IPS-15b (cell line): ENCODE measurements around the gene MEG3.

ENCODE experiments used
- H3K27me3 ChIP-seq: one replicate; pipeline ENCODE4 v1.6.1; 2013; ENCODE audit warnings: low read length; ENCODE audit not compliant: control insufficient read depth, insufficient read depth
- H3K36me3 ChIP-seq: one replicate; pipeline ENCODE4 v1.6.1; 2013; ENCODE audit warnings: low read length; ENCODE audit not compliant: control insufficient read depth, insufficient read depth
- H3K4me1 ChIP-seq: one replicate; pipeline ENCODE4 v1.6.1; 2013; ENCODE audit warnings: mild to moderate bottlenecking, low read length; ENCODE audit not compliant: control insufficient read depth, insufficient read depth
- H3K4me3 ChIP-seq: one replicate; pipeline ENCODE4 v1.5.1; 2013; ENCODE audit warnings: low read depth, low read length
- H3K9ac ChIP-seq: one replicate; pipeline ENCODE4 v1.6.1; 2013; ENCODE audit warnings: low read depth, mild to moderate bottlenecking, low read length
- H3K9me3 ChIP-seq: one replicate; pipeline ENCODE4 v1.6.1; 2013; ENCODE audit warnings: mild to moderate bottlenecking, low read length; ENCODE audit not compliant: control insufficient read depth, insufficient read depth

The MEG3 gene

DNA sequence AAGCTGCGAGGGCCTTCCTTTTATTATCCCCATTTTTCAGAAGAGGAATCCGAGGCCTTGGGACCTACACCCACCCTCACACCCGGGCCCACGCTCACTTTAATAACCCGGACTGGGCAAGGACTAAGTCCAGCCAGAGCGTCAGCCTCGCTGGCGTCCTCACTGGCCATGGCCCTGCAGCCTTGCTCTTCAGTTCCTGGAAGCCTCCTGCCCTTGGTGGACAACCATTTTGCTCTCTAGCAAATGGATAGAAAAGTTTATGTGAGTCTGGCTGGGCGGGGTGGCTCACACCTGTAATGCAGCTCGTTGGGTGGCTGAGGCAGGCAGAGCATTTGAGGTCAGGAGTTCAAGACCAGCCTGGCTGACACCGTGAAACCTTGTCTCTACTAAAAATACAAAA lies 67.8 kb downstream of the MEG3 start:
- Histone ChIP-seq H3K4me3 (no peak overlapping the region), H3K4me1 (no peaks in the 10 kb centered on the region), H3K9ac (no peak overlapping the region), H3K9me3 (no peaks in the 10 kb centered on the region), H3K27me3 (no peaks in the 10 kb centered on the region), H3K36me3 (no peaks in the 10 kb centered on the region)

DNA sequence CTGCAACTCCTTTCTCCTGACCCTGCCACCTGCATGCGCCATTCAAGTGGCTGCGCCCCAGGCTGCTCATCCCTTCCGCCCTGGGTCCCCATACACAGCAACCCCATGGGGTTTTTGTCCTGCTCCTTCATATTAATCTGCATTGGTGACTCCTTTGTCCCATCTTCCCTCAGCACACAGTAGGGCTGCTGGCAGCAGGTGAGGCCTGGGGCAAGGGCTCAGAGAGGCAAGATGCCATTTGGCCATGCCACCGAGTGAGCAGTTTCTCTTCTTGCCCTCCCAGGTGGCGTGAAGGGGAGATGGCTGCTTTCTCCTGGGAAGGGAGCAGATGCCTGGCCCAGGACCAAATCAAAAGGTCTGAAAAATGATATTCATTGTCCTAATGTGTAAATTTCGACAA lies 68.5 kb downstream of the MEG3 start:
- Histone ChIP-seq H3K27me3 (peaks cover 3% of the 10 kb centered on the region), H3K36me3 (no peaks in the 10 kb centered on the region), H3K9ac (no peak overlapping the region), H3K4me3 (no peak overlapping the region), H3K4me1 (no peaks in the 10 kb centered on the region), H3K9me3 (no peaks in the 10 kb centered on the region)

DNA sequence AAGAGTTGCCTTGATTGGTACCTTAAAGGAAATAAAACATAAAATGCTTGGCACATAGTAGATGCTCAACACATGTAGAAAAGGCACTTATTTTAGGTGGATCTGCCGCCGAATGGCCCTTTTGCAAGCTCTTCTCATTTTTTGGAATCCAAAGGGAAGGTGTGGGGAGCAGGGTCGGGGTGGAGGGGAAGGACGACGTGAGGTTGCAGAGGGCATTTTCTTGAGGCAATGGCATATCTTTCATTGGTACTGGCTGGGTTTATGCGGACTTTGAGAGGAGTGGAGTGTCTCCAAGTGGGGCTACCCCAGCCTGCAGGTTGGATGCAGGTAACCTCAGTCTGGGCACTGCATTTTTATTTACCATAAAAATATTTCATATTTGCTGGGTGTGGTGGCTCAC lies 69.5 kb downstream of the MEG3 start:
- Histone ChIP-seq H3K4me1 (peaks cover 3% of the 10 kb centered on the region), H3K4me3 (no peak overlapping the region), H3K36me3 (no peaks in the 10 kb centered on the region), H3K9ac (no peak overlapping the region), H3K27me3 (peaks cover 9% of the 10 kb centered on the region), H3K9me3 (no peaks in the 10 kb centered on the region)

DNA sequence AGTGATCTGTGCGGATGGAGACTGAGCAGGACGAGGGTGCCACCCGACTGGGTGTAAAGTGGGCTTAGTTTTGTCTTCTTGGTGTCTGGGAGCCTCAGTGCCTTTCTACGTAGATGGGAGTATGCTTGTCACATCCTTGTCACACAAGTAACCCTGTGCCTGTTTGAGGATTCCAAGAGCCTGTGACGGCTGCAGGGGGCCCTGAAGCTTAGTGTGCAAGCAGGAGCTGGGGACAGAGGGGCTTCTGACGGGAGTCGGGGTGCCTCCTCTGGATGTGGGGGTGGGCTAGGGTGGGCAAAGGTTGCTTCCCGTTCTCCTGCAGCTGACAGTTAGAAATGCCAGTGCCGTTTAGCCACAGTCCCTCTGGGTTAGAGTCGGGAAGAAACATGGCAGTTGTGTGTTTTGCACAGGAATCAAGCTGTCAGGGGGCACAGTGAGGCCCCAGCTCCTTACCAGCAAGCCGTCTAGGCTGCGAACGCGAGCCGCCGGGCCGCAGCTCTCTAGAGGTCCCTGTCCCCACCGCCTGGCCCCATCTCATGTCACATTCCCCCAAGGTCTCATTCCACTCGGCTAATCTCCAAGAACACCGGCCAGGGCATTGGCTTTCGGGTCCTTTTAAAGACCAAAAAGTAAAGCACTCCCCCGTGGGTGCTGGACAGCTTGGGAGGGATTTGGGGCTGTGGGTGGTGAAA lies 70.6 kb downstream of the MEG3 start:
- Histone ChIP-seq H3K36me3 (no peaks in the 10 kb centered on the region), H3K27me3 (peaks cover 9% of the 10 kb centered on the region)

DNA sequence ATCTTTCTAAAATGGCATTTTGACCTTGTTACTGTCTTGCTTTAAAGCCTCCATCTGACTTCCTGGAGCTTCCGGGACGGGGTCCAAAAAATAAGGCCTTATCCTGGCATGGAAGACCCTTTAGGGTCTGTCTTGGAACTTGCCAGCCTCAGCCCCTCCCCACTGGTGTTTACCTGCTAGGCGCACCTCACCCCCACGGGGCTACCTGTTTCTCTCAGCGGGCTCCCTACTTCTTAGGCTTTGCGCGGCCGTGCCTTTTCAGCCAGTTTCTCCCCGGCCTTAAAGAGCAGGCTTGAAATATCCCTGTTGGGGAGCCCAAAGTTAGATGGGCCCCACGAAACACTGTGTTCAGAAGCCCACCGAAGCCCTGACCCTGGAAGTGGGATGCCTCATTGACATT lies 72.5 kb downstream of the MEG3 start:
- Histone ChIP-seq H3K36me3 (no peaks in the 10 kb centered on the region), H3K9ac (no peak overlapping the region), H3K27me3 (peaks cover 13% of the 10 kb centered on the region), H3K9me3 (no peaks in the 10 kb centered on the region), H3K4me3 (no peak overlapping the region), H3K4me1 (peaks cover 3% of the 10 kb centered on the region)

More for the DNA sequence above, 70.6 kb downstream of the MEG3 start:
- H3K9ac ChIP-seq: peak overlapping the region; percentile 24
- peaks cover 3% of the 10 kb centered on the region for H3K4me1 ChIP-seq
- no peak overlapping the region for H3K4me3 ChIP-seq
- no peaks in the 10 kb centered on the region for H3K9me3 ChIP-seq

DNA sequence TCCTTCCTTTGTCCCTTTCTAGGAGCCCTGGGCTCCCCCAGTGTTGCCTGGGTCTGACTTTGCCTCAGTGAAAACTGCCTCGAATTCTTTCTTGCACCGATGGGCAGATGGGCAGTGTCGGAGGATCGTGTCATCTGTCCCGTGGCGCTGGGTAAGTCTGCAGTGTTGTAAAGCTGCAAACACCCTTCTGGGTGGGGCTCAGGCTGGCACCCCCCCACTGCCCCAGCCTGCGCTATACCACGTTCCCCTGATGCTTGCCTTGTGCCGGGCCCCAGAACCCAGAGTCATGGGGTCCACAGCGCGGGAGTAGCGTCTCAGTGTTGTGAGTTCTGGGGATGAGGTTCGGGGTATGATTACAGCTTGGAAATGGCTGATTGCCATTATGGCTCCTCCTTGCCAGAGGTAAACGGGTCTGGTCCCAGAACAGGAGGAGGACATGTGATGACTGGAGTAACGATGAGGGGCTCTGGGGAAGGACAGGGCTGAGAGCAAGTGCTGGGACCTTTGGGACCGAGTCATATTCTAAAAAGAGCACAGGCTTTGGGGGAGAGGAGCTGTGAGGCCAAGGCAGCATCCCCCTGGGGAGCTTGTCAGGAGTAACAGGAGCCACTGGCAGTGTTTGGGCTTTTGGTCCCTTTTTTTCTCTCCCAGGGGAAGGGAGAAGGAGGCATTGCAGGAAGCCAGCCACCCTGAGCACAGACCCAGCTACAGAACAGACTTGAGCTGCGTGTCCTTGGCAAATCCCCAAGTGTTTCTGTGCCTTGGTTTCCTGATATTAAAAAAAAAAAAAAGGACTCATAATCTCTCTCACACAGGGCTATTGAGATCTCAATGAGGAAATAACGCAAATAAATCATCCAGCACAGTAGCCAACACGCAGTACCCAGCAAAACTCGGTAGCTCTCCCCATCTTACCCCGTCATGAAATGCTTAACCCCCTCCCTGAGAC lies 73.3 kb downstream of the MEG3 start:
- H3K36me3 ChIP-seq: no peaks in the 10 kb centered on the region
- no peak overlapping the region for H3K4me3 ChIP-seq
- H3K4me1 ChIP-seq: peaks cover 5% of the 10 kb centered on the region
- H3K27me3 ChIP-seq: peaks cover 20% of the 10 kb centered on the region
- H3K9ac ChIP-seq: no peak overlapping the region
- H3K9me3 ChIP-seq: no peaks in the 10 kb centered on the region

DNA sequence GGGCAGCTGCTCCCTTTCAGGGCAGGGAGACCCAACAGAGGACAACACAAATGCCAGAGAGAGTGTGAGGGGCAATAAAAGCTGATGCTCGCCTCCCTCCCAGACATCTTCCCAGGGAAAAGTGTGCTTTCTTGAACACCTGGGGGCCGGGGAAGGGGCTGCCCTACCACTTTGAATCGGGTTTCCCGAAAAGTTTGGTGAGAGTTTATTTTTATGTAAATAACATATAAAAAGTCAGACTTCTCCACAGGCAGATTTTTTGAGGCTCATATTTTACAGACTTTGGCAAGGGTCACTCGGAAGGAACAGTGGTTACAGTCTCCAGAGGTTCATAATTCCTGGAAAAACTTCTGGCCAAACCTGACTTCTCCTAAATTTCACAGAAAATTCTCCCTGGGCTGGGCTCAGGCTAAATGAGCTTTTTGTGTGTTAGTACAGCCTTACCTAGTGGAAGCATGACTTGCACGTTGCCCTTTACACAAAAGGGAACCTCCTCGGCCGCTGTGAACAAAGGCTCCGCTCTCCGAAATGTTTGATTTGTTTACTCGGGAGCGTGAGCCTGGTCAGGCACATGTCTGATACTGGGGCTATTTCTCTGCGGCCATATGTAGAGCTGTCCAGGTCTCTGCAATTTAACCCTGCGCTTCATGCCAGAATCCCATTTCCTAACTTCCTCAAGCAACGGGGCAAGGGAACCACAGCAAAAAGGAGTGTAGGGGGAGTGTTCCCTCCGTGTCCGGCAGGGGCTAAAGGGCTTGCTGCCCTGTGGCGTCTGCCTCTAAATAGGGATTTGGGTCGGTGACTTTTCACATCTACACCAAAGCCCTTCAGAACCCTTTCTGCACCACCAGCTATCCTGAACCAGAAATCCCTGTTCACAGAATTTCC lies 74.2 kb downstream of the MEG3 start:
- no peak overlapping the region for H3K9ac ChIP-seq
- no peaks in the 10 kb centered on the region for H3K9me3 ChIP-seq
- peaks cover 5% of the 10 kb centered on the region for H3K4me1 ChIP-seq
- H3K36me3 ChIP-seq: no peaks in the 10 kb centered on the region
- peaks cover 23% of the 10 kb centered on the region for H3K27me3 ChIP-seq
- H3K4me3 ChIP-seq: peak overlapping the region; percentile 39

DNA sequence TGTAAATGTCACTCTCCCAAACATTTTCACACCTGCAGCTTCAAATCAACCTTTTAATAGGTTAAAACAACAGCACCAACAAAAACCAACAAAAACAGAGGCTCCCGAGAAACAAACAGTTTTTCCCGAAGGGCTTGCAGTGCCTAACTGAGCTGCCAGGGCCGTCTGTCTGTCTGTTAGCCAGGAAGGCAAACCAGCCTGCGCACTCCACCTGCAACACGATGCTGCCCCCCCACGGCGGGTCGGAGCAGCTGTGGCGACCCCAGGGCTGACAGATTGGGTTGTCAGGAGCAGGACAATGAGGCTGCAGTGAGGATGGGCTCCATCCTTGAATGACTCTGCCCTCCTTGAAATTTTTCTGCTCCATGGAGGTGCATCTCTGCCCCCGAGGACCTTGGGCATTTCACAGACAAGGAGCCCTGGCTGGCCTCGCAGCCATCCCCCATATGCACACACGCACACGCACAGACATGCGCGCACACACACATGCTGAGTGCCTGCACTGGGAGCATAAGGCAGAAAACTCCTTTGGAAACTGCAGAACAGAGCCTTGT lies 75.0 kb downstream of the MEG3 start:
- no peak overlapping the region for H3K9ac ChIP-seq
- peak overlapping the region; percentile 39 for H3K4me3 ChIP-seq
- peaks cover 5% of the 10 kb centered on the region for H3K4me1 ChIP-seq
- no peaks in the 10 kb centered on the region for H3K9me3 ChIP-seq
- peaks cover 30% of the 10 kb centered on the region for H3K27me3 ChIP-seq
- no peaks in the 10 kb centered on the region for H3K36me3 ChIP-seq

DNA sequence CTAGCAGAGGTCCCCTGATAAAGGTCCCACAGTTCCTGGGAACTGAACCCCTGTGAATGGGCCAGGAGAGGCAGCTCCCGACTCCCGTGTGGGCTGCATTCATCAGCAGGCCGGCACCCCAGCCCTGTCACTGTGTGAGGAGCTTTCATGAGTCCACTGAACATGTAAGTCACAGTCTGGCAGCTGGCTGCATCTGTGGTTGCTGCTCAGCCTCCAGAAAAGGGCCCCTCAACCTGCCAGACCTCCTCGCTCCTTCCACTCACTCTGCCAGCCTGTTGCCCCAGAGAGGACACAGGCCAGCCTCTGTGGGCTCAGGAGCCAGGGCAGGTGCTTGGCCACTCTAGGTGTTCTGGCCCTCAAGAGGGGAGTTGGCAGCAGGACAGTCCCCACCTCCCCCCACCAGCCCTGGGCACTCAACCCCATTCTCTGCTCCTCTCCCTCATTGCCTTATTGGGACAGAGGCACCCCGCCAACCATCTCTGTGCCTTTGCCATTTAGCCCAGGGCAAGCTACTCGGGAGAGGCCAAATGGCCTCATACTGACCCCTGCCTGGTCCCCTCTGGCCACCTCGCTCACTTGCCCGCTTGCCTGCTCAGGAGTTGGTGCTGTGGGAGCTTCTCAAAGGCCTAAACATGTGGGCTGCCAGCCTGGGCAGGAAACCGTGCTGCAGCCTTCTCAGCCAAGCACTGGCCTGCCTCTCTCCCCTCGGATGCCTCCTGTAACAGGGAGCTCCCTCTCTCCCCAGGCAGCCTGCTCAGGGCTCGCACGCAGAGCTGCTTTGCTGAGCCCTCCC lies 75.7 kb downstream of the MEG3 start:
- H3K27me3 ChIP-seq: peaks cover 32% of the 10 kb centered on the region
- H3K4me1 ChIP-seq: peaks cover 5% of the 10 kb centered on the region
- H3K36me3 ChIP-seq: no peaks in the 10 kb centered on the region
- H3K9me3 ChIP-seq: no peaks in the 10 kb centered on the region
- no peak overlapping the region for H3K4me3 ChIP-seq
- no peak overlapping the region for H3K9ac ChIP-seq

DNA sequence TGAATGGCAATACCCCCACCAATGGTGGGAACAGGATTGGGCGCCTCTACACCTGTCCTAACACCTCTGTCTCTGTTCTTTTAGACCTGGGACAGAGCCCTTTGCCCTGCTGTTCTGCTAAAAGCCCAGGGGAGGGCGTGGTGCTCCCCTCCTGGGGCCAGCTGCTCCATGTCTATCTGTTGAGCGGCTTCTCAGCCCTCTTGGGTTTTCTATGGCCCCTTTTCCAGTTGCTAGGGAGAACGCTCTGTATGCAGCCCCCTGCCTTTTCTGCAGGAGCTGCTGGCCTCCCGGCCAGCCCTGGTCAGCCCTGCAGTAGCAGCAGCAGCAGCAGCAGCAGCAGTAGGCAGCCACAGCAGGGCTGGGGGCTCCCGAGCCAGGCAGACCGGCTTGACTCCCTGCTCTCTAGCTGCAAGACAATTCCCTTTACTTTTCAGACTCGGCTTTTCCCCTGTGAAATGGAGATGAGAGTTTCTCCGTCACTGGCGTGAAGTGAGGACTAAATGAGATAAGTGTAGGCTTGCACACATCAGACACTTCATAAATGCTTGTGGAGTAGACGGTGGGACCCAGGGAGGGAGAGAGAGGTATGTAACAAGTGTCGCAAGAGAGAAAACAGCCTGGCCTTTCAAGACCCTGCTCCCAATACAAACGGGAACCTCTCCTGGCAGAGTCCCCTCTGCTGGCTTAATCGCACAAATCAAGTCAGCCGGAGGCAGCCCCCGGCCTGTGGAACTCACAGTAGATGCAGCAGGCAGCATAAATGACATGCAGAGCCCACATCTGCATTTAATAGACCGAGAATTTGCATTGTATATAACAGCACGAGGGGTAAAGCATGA lies 76.6 kb downstream of the MEG3 start:
- H3K36me3 ChIP-seq: no peaks in the 10 kb centered on the region
- H3K27me3 ChIP-seq: peaks cover 32% of the 10 kb centered on the region
- no peak overlapping the region for H3K4me3 ChIP-seq
- no peaks in the 10 kb centered on the region for H3K9me3 ChIP-seq
- no peak overlapping the region for H3K9ac ChIP-seq
- H3K4me1 ChIP-seq: peaks cover 5% of the 10 kb centered on the region
